Left ventricle myocardium inferior (tissue), 1 donor: ENCODE measurements around the gene ZNF593. TPM values are rescaled to one million over a fixed set of nuclear protein-coding genes. Genes with fewer than 3 reads are reported as not detected.

Experiments
- DNase-seq: peaks from one replicate; pipeline ENCODE4 v3.0.0-alpha.2; 2020
- H3K27ac ChIP-seq: fragments of 200-600 bp; replicated peaks from 2 replicates; pipeline ENCODE4 v1.8.0; 2021
- H3K27me3 ChIP-seq: fragments of 200-600 bp; 2 replicates; pipeline ENCODE4 v1.8.0; 2021; ENCODE audit warnings: low read depth
- H3K36me3 ChIP-seq: fragments of 200-600 bp; 2 replicates; pipeline ENCODE4 v1.8.0; 2021
- H3K4me1 ChIP-seq: fragments of 200-600 bp; 2 replicates; pipeline ENCODE4 v1.8.0; 2021
- H3K4me3 ChIP-seq: fragments of 200-600 bp; 2 replicates; pipeline ENCODE4 v1.8.0; 2021; ENCODE audit warnings: mild to moderate bottlenecking, moderate library complexity
- H3K9me3 ChIP-seq: fragments of 200-600 bp; replicated peaks from 2 replicates; pipeline ENCODE4 v1.8.0; 2021
- CTCF ChIP-seq: fragments of 200-600 bp; IDR thresholded peaks from 2 replicates; pipeline ENCODE4 v1.8.0; 2021; ENCODE audit warnings: antibody characterized with exemption, mild to moderate bottlenecking, borderline replicate concordance
- intact Hi-C: fragments of 100-400 bp; cut with micrococcal nuclease; formaldehyde crosslinking; loops from one replicate; pipeline ENCODE4 v1.11.0; 2022
- long read RNA-seq: library from polyadenylated mRNA; unstranded; transcript quantifications from one replicate; pipeline ENCODE4 v2.0.0, GENCODE V29; 2021
- total RNA-seq: library from RNA; stranded (reverse); fragmentation: NEBNext Ultra II Directional; extraction: Animal tissue kit (Norgen Biotek cat#: 25700); gene quantifications from one replicate; pipeline ENCODE4 v1.2.1, GENCODE V29; 2021
- donor health status: DM: no; HTN: yes; CAD: no; lungs with severe emphysema.

Gene ZNF593
- total RNA-seq: 13.7 TPM
- long read RNA-seq, transcript ZNF593-202 (3 exons, 675 nt): major isoform, 15 of 15 reads
- long read RNA-seq, partial matches to known transcripts: 0 of 15 reads
- long read RNA-seq, other reads (novel, unspliced or antisense): 0 of 15 reads

GRCh38 chr1:26169669-26170471 is at the start of gene ZNF593:
Gene ZNF593, plus strand, starts transcription at chr1:26169908. Its CDS starts 76 bp downstream, at chr1:26169984.
- peaks cover 33% of the 10 kb centered on the region for H3K4me1 ChIP-seq
- no peaks in the 10 kb centered on the region for H3K9me3 ChIP-seq
- intact Hi-C loops: no loop called here
- H3K36me3 ChIP-seq: no peaks in the 10 kb centered on the region
- DNase-seq: peak; percentile 92
- no peaks in the 10 kb centered on the region for H3K27me3 ChIP-seq
- peak within 1 kb of the TSS; percentile 94 for H3K4me3 ChIP-seq
- peak; percentile 92 for TF ChIP-seq CTCF
- H3K27ac ChIP-seq: peak within 1 kb of the TSS; percentile 83

GRCh38 chr1:26121854-26122773 is 47.6 kb upstream of the ZNF593 start:
- intact Hi-C loops: no loop called here
- H3K9me3 ChIP-seq: no peaks in the 10 kb centered on the region
- H3K27ac ChIP-seq: peak overlapping the region; percentile 65
- DNase-seq: no peak
- H3K4me3 ChIP-seq: no peak overlapping the region
- peaks cover 41% of the 10 kb centered on the region for H3K36me3 ChIP-seq
- TF ChIP-seq CTCF: no peak
- peaks cover 68% of the 10 kb centered on the region for H3K4me1 ChIP-seq
- H3K27me3 ChIP-seq: no peaks in the 10 kb centered on the region

GRCh38 chr1:26122988-26123973 is 46.4 kb upstream of the ZNF593 start:
- Histone ChIP-seq H3K9me3 (no peaks in the 10 kb centered on the region), H3K27ac (peak overlapping the region; percentile 65), H3K27me3 (no peaks in the 10 kb centered on the region), H3K4me3 (no peak overlapping the region), H3K36me3 (peaks cover 29% of the 10 kb centered on the region), H3K4me1 (peaks cover 76% of the 10 kb centered on the region)
- intact Hi-C loops: no loop called here
- no peak for TF ChIP-seq CTCF
- no peak for DNase-seq

GRCh38 chr1:26124418-26125331 is 45.0 kb upstream of the ZNF593 start:
- Histone ChIP-seq H3K4me1 (peaks cover 67% of the 10 kb centered on the region), H3K27ac (peak overlapping the region; percentile 65), H3K36me3 (peaks cover 15% of the 10 kb centered on the region), H3K27me3 (no peaks in the 10 kb centered on the region), H3K9me3 (no peaks in the 10 kb centered on the region), H3K4me3 (no peak overlapping the region)
- no peak for TF ChIP-seq CTCF
- DNase-seq: no peak
- intact Hi-C loops: no loop called here
